K562 (cell line): ENCODE results near the gene C1QTNF8. TPM values are rescaled to one million over a fixed set of nuclear protein-coding genes. Genes with fewer than 3 reads are reported as not detected.

Experiments
- ATAC-seq: fragments of 200-7000 bp; cut with Tn5 transposase; 3 replicates; pipeline ENCODE4 v1.9.1; 2020; ENCODE audit warnings: moderate library complexity
- BruUV-seq: library from RNA; stranded (reverse); fragments of 400-500 nt; replicated peaks from 2 replicates; lab custom pipeline; 2021; lab: Mats Ljungman, UMichigan
- CTCF ChIA-PET: fragments of 300-600 bp; formaldehyde crosslinking; extraction: SDS; loops from one replicate; lab custom pipeline; 2021; ENCODE audit warnings: low intra/inter-chr PET ratio; lab: Yijun Ruan, JAX
- POLR2A ChIA-PET: fragments of 300-600, 350-650 bp; sonication (Branson Sonifier 250); formaldehyde crosslinking; extraction: SDS; loops from one replicate; lab custom pipeline; 2021; ENCODE audit warnings: antibody characterized with exemption, inconsistent platforms; lab: Yijun Ruan, JAX
- DNase-seq, 4 experiments: peaks; one replicate each; pipeline versions ENCODE4 v3.0.0 to v3.0.0-alpha.2; 2011 to 2018; ENCODE audit warnings: low spot score in 3 of 4, mixed read lengths in 3 of 4; ENCODE audit errors: extremely low read depth in 1 of 4
- FAIRE-seq: peaks from 2 replicates; lab custom pipeline; 2011; peaks lifted over from hg19 to GRCh38; lab: Jason Lieb, UNC
- H2AFZ ChIP-seq: 2 replicates; pipeline ENCODE4 v1.6.0; 2011; ENCODE audit warnings: low read depth, low read length, control low read depth, inconsistent platforms
- H3K27ac ChIP-seq: fragments of 200-600 bp; 3 replicates; pipeline ENCODE4 v1.8.0; 2011; ENCODE audit warnings: low read depth, mild to moderate bottlenecking, control low read depth, inconsistent platforms, low read length, moderate library complexity, mixed read lengths; ENCODE audit errors: extremely low read depth
- H3K27me3 ChIP-seq, 2 experiments: fragments of 300-600 bp in 1 of 2; 2 replicates in 1 of 2; 3 replicates in 1 of 2; pipeline versions ENCODE4 v1.6.0 to v1.8.0; 2011; ENCODE audit warnings: inconsistent platforms in 2 of 2, low read length in 2 of 2, mild to moderate bottlenecking in 1 of 2, mixed read lengths in 1 of 2, moderate library complexity in 1 of 2; ENCODE audit not compliant: control insufficient read depth in 2 of 2, insufficient read depth in 2 of 2
- H3K36me3 ChIP-seq: fragments of 300-600 bp; 3 replicates; pipeline ENCODE4 v1.8.0; 2011; ENCODE audit warnings: mild to moderate bottlenecking, low read length, inconsistent platforms; ENCODE audit not compliant: control insufficient read depth, insufficient read depth
- H3K4me1 ChIP-seq, 2 experiments: fragments of 200-600 bp in 1 of 2; replicated peaks in 1 of 2; 2 replicates in 1 of 2; 3 replicates in 1 of 2; pipeline versions ENCODE4 v1.5.1 to v1.8.0; 2011; ENCODE audit warnings: inconsistent platforms in 2 of 2, low read length in 2 of 2, mild to moderate bottlenecking in 1 of 2, mixed read lengths in 1 of 2, moderate library complexity in 1 of 2; ENCODE audit not compliant: control insufficient read depth in 2 of 2, insufficient read depth in 2 of 2
- H3K4me2 ChIP-seq: 2 replicates; pipeline ENCODE4 v1.6.1; 2011; ENCODE audit warnings: low read length, control low read depth, inconsistent platforms, mixed read lengths; ENCODE audit not compliant: insufficient read depth
- H3K4me3 ChIP-seq: fragments of 200-600 bp; sonication (generic), shearing (Covaris generic); 2 replicates; pipeline ENCODE4 v1.5.1; 2016; ENCODE audit warnings: control low read depth, inconsistent platforms
- H3K79me2 ChIP-seq: fragments of 200-600 bp; 3 replicates; pipeline ENCODE4 v1.8.0; 2011; ENCODE audit warnings: low read length, inconsistent platforms; ENCODE audit not compliant: control insufficient read depth, insufficient read depth
- H3K9ac ChIP-seq, 2 experiments: 2 replicates each; pipeline versions ENCODE4 v1.6.0 to v1.6.1; 2011; ENCODE audit warnings: low read depth in 2 of 2, low read length in 2 of 2, control low read depth in 1 of 2, inconsistent platforms in 1 of 2, mild to moderate bottlenecking in 1 of 2, mixed read lengths in 1 of 2; ENCODE audit not compliant: insufficient read depth in 1 of 2
- H3K9me1 ChIP-seq: one replicate; pipeline ENCODE4 v1.6.0; 2011; ENCODE audit warnings: inconsistent platforms, mild to moderate bottlenecking, low read length, moderate library complexity; ENCODE audit not compliant: control insufficient read depth, insufficient read depth
- H3K9me3 ChIP-seq: replicated peaks from 2 replicates; pipeline ENCODE4 v1.5.1; 2011; ENCODE audit warnings: low read depth, low read length, inconsistent platforms; ENCODE audit not compliant: control insufficient read depth, insufficient read depth
- H4K20me1 ChIP-seq: replicated peaks from 2 replicates; pipeline ENCODE4 v1.6.1; 2011; ENCODE audit warnings: low read length, inconsistent platforms, mixed read lengths; ENCODE audit not compliant: control insufficient read depth, insufficient read depth
- BHLHE40 ChIP-seq: IDR thresholded peaks from 2 replicates; pipeline ENCODE4 v1.6.1; 2011; ENCODE audit warnings: low read length, improper control_type of control experiment
- C11orf30 ChIP-seq: fragments of 450-650 bp; IDR thresholded peaks from 2 replicates; pipeline ENCODE4 v1.6.1; 2016; ENCODE audit warnings: low read depth, mild to moderate bottlenecking
- EZH2 ChIP-seq: IDR thresholded peaks from 2 replicates; pipeline ENCODE4 v1.6.1; 2012; ENCODE audit warnings: low read depth, mild to moderate bottlenecking, inconsistent platforms, low read length, borderline replicate concordance
- HDAC6 ChIP-seq: IDR thresholded peaks from 2 replicates; pipeline ENCODE4 v1.6.1; 2012; ENCODE audit warnings: low read depth, mild to moderate bottlenecking, control low read depth, inconsistent platforms, low read length, moderate library complexity
- HMGN3 ChIP-seq: IDR thresholded peaks from 2 replicates; pipeline ENCODE4 v1.6.1; 2011; ENCODE audit warnings: borderline replicate concordance, low read depth, mild to moderate bottlenecking, mixed read lengths, low read length; ENCODE audit not compliant: insufficient read length; ENCODE audit errors: extremely low read depth
- MXD1 ChIP-seq: fragments of 250-450 bp; sonication (Bioruptor Pico); IDR thresholded peaks from 2 replicates; pipeline ENCODE4 v1.8.0; 2021; ENCODE audit warnings: borderline replicate concordance, mild to moderate bottlenecking, moderate library complexity; ENCODE audit not compliant: poor library complexity, severe bottlenecking
- NR4A1 ChIP-seq, 2 experiments: fragments of 250-450 bp in 1 of 2; fragments of 450-650 bp in 1 of 2; sonication (Bioruptor Pico) in 1 of 2; IDR thresholded peaks; 2 replicates each; pipeline versions ENCODE4 v1.4.0 to v1.6.1; 2016 to 2020; ENCODE audit warnings: mild to moderate bottlenecking in 2 of 2, missing compliant biosample characterization in 1 of 2, missing genetic modification characterization in 1 of 2, moderate library complexity in 1 of 2
- PHF21A ChIP-seq: fragments of 450-650 bp; IDR thresholded peaks from 2 replicates; pipeline ENCODE4 v1.6.1; 2017; ENCODE audit warnings: low read depth, borderline replicate concordance
- SMARCB1 ChIP-seq: IDR thresholded peaks from 2 replicates; pipeline ENCODE4 v1.6.1; 2011; ENCODE audit warnings: improper control_type of control experiment, low read depth; ENCODE audit not compliant: insufficient read length
- ZBTB2 ChIP-seq: fragments of 450-650 bp; IDR thresholded peaks from 2 replicates; pipeline ENCODE4 v1.6.1; 2016; ENCODE audit warnings: antibody characterized with exemption
- ZBTB8A ChIP-seq: fragments of 450-650 bp; IDR thresholded peaks from 2 replicates; pipeline ENCODE4 v1.6.1; 2018; ENCODE audit warnings: mild to moderate bottlenecking, moderate library complexity; ENCODE audit not compliant: partially characterized antibody
- WGBS: fragments of 100-300 bp; shearing (Covaris generic); methylation state at CpG from one replicate; pipeline ENCODE4 v1.1.6; 2016; ENCODE audit warnings: low coverage, mixed read lengths; ENCODE audit not compliant: insufficient coverage; ENCODE audit errors: missing lambda C conversion rate; 5-methylcytosine and 5-hydroxymethylcytosine counted together
- in situ Hi-C: fragments of 300-500 bp; cut with MboI; formaldehyde crosslinking; loops from 4 replicates; pipeline ENCODE4 v1.15.0; 2018; ENCODE audit warnings: inconsistent platforms, mixed read lengths
- intact Hi-C: fragments of 100-400 bp; cut with micrococcal nuclease; formaldehyde crosslinking; loops from 2 replicates; pipeline ENCODE4 v1.14.2; 2022
- polyA plus RNA-seq, 8 experiments: library from polyadenylated mRNA; depleted of rRNA in 4 of 8; stranded (reverse) in 5 of 8; unstranded in 3 of 8; fragments of >200 nt; fragmentation: Nextera tagmentation in 2 of 8; fragmentation: Illumina TruSeq in 1 of 8; extraction: Ambion mirVana in 2 of 8; extraction: Trizol in 1 of 8; gene quantifications; 2 replicates each; pipeline versions ENCODE4 v1.2.1 to v1.2.3, GENCODE V29; 2011 to 2014; ENCODE audit warnings: inconsistent platforms in 1 of 8, missing spikeins in 1 of 8
- total RNA-seq, 7 experiments: library from RNA; depleted of rRNA in 6 of 7; stranded (reverse); fragments of >200 nt in 6 of 7; fragmentation: Illumina TruSeq in 2 of 7; extraction: Trizol in 2 of 7; gene quantifications; 2 replicates each; pipeline versions ENCODE4 v1.2.1 to v1.2.3, GENCODE V29; 2011 to 2021; ENCODE audit warnings: low replicate concordance in 1 of 7
- TF ChIP-seq, protein P1 (sequence below): fragments of 450-650 bp; formaldehyde crosslinking; IDR thresholded peaks from 2 replicates; pipeline ENCODE4 v1.4.0; 2020; ENCODE audit warnings: mild to moderate bottlenecking, moderate library complexity

Gene C1QTNF8
- total and polyA plus RNA-seq, 9 of the 15 experiments (the other 6 are each of a cell fraction or from before 2014, with no cell fraction given): not detected

DNA sequence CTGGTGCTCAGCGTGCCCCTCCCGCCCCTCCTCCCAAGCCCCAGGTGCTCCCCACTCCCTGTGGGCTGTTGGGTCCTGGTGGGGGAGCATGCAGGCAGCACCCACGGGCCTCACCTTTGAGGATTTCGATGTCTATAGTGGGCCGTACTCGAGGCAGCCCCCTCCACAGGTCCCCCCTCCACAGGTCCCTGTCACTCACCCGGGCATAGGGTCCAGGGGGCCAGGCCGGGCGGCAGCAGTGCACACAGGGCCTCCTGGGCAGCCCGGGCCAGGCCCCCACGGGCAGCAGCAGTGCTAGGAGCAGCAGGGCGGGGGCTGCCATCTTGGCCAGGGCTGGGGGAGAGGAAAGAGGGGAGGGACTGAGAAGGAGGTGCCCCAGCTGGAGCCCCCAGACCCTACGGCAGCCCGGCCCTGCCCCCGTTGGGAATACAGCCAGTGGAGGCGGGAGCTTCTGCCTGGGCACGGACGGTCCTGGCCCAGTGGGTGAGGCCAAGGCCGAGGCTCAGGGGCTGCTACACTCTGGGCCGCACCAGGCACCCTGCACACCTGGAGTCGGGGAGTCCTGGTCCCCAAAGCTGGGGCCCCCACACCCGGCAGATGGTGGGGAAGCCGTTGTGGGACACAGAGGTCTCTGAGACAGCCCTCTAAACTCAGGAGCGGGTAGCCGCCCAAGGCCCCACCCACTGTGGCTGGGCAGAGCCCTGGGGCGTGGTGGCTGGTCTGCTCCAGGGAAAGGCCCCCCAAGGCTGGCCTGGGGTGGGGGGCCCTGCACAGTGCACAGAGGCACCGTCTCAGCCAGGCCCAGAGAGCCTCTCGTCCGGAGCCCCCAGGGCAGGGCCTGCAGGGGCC, 1.2 kb downstream of the C1QTNF8 start (continued):
- TF ChIP-seq, protein P1, sequence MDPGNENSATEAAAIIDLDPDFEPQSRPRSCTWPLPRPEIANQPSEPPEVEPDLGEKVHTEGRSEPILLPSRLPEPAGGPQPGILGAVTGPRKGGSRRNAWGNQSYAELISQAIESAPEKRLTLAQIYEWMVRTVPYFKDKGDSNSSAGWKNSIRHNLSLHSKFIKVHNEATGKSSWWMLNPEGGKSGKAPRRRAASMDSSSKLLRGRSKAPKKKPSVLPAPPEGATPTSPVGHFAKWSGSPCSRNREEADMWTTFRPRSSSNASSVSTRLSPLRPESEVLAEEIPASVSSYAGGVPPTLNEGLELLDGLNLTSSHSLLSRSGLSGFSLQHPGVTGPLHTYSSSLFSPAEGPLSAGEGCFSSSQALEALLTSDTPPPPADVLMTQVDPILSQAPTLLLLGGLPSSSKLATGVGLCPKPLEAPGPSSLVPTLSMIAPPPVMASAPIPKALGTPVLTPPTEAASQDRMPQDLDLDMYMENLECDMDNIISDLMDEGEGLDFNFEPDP (CRISPR knock-in tag): no peak
- TF ChIP-seq HDAC6: no peak
- TF ChIP-seq ZBTB2: no peak

- no peak for TF ChIP-seq EZH2
- no peak for TF ChIP-seq ZBTB8A
- no peak for TF ChIP-seq PHF21A
- TF ChIP-seq HMGN3: no peak
- TF ChIP-seq C11orf30: no peak
- TF ChIP-seq MXD1 (CRISPR knock-in tag): no peak
- no peak for TF ChIP-seq SMARCB1
- no peak for TF ChIP-seq BHLHE40
- no peak for TF ChIP-seq NR4A1 (CRISPR knock-in tag; IDR thresholded peaks at IDR 0.05)
- TF ChIP-seq NR4A1 (tag; IDR thresholded peaks at IDR 0.05): no peak
- Histone ChIP-seq H3K4me2 (no peak overlapping the region), H3K27me3 (peaks cover 0 to 36% of the 10 kb centered on the region in 2 experiments; a peak in 3 of 5 replicates), H3K9ac (no peak overlapping the region), H3K27ac (no peak overlapping the region), H3K79me2 (no peaks in the 10 kb centered on the region), H3K9me3 (peaks cover 3% of the 10 kb centered on the region; the same call in 1 of the 2 replicates), H4K20me1 (0 out of 2 replicates have a peak, but pooled peaks cover 2% of the 10 kb centered on the region), H3K4me1 (peaks cover 0 to 65% of the 10 kb centered on the region in 2 experiments; a peak in 2 of 5 replicates), H2AFZ (no peak overlapping the region), H3K9me1 (no peaks in the 10 kb centered on the region), H3K36me3 (no peaks in the 10 kb centered on the region), H3K4me3 (no peak overlapping the region)
- ChIA-PET CTCF (no interaction called here), POLR2A (interaction anchor here (0.9 kb wide), 1 partner anchor 9 kb away, joined by 3 read pairs; no protein-coding TSS in a partner anchor)
- no TSS peak for BruUV-seq
- in situ Hi-C loops (no loop called here), intact Hi-C loops (no loop called here)
- ATAC-seq: peak; percentile 19; the same call in 1 of the 3 replicates
- 36% methylated on average over 12 of the region's 13 CpGs for WGBS
- FAIRE-seq: no peak
- DNase-seq: no peak
Observed at GRCh38 chr16:1094124-1094479, 1.9 kb downstream of the C1QTNF8 start.
